Hematopoietic multipotent progenitor cell treated with erythropoietin and hydrocortisone succinate and interleukin-3 and kit ligand, for 6 days (in vitro differentiated cells): ENCODE measurements around the gene DRC3.
A peak's percentile ranks its signal among the peaks of the same experiment; 100 is the strongest.
"Not testable (repeated sequence)": the region's sequence is repeated elsewhere in the genome, so short reads cannot be mapped to it uniquely, and the experiment has no call there.

Source experiments
- DNase-seq: peaks from one replicate; pipeline ENCODE4 v3.0.0-alpha.2; 2015

The DRC3 gene

GRCh38 chr17:17942846-17943245 lies 29.8 kb upstream of the DRC3 start:
- DNase-seq: peak; percentile 12

DNA sequence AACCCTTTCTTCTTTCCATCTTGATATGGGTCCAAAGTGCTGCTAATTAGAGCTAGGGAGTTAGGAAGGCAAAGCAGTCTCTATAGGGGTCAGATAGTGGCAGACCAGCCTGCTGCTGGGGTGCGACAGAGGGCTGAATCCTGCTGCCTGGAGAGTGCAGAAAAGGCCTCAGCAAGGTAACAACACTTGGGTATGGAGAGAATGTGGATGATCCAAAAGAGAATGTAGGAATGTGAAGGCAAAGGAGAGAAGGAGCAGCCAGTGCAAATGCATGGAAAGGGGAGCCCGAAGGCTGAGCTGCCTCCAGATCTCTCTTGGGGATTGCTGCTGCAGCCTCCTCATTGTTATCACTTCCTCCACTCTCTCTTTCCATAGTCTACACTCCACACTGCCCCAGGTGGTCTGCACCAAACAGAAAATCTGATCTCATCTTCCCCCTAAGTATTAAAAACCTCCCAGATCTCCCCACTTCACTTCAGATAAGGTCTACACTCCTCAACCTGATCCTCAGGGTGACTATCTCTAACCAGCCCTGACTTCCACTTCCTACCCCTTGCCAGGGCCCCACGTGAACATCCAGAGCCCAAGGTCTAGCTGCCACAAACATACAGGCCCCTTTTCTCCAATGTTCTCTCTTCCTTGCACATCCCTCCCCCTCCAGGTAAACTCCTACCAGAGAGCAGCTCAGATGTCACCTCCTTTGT lies 29.2 kb upstream of the DRC3 start:
- DNase-seq: peak; percentile 16

GRCh38 chr17:17944242-17944641 lies 28.4 kb upstream of the DRC3 start:
- DNase-seq: no peak

DNA sequence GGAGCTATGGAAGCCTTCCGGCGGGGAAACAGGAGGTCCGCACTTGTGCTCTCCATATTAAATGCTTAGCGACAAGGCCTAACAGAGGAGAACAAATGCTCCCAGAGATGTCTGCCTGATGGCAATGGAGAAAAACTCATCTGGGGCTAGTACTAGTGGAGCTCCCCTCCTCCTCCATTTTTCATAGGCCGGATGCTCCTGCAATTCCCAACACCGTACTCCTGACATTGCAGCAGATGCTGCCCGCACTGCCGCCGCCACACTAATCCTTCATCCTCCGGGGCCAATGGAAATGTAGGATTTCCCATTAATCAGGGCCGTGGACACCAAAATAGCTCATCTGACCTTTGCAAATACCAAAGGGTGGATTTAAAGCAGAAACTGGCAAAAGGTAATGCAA lies 27.9 kb upstream of the DRC3 start:
- DNase-seq: no peak

DNA sequence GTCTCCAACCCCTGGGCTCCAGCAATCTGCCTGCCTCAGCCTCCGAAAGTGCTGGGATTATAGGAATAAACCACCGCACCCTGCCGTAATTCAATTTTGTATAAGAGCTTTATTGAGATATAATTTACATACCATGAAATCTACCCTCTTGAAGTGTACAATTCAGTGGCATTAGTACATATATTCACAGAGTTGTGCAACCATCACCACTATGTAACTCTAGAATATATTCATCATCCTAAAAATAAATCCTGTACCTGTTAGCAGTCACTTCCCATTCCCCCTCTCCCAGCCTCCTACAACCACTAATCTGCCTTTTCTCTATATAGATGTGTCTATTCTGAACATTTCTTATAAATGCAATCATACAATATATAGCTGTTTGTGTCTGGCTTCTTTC lies 26.6 kb upstream of the DRC3 start:
- DNase-seq: no peak

DNA sequence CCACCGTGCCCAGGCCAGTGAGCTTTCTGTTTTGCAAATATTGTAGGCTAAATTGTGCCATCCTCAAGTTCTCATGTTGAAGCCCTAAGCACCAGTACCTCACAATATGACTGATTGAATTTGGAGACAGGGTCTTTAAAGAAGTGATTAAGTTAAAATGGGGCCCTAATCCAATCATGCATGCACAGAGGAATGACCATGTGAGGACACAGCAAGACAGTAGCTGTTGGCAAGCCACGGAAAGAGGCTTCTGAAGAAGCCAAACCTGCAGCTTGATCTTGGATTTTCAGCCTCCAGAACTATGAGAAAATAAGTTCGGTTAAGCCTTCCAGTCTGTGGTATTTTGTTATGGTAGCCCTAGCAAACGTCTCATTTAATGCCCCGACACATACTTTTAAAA lies 25.4 kb upstream of the DRC3 start:
- DNase-seq: no peak

GRCh38 chr17:17947966-17948365 lies 24.7 kb upstream of the DRC3 start:
- DNase-seq: no peak

- DNase-seq: no peak
Observed at GRCh38 chr17:17950347-17950746, 22.3 kb upstream of the DRC3 start.

DNA sequence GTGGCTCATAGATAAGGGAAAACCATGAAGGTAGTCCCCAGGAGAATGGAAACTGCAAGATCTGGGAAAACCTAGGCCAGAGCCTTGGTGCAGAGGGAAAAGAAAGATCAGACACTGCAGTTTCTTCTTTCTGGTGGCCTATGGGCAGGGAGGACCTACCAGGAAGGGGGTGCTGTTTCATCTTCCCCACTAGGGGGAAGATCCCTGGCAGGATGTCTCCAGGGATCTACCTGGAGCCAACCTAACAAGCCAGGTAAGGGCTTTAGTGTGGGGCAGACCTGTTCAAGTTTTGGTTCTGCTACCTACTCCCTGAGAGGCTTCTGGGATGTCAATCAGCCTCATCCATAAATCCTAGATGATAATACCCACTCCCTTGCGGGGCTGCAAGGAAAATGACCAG lies 21.9 kb upstream of the DRC3 start:
- DNase-seq: no peak

DNA sequence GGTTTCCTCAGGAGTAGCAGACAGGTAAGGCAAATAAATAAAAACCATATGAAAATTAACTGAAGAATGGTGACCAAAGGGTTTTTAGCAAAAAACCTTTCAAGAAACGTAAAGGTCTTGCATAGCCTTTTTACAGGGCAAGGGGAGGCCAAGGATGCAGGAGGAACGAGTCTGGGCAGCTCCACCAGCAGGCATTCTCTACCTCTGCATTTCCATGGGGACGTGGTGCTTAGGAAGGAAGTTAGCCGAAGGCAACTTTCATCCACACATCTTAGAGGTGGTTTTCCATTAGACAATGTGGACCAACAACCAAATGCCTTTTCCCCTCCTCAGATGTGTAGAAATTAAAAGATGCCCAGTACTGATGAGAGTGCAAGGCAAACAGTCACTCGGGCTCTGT lies 21.1 kb upstream of the DRC3 start:
- no peak for DNase-seq

DNA sequence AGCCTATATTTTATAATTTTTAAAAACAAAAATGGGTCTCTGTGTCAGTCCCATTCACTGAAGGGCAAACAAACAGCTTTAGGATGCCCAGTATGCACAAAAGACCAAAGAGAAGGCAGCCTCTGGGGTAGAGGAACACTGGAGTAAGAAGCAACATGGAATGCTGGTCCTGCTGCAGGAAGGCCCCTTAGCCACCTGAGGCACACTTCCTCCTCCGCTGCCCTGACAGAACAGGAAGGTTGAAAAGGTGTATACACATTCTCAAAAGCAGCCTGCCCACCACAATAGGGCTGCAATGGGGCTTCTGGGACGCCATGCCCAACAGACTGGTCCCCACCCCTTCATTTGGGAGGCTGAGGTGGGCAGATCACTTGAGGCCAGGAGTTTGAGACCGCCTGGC lies 20.0 kb upstream of the DRC3 start:
- DNase-seq: no peak

DNA sequence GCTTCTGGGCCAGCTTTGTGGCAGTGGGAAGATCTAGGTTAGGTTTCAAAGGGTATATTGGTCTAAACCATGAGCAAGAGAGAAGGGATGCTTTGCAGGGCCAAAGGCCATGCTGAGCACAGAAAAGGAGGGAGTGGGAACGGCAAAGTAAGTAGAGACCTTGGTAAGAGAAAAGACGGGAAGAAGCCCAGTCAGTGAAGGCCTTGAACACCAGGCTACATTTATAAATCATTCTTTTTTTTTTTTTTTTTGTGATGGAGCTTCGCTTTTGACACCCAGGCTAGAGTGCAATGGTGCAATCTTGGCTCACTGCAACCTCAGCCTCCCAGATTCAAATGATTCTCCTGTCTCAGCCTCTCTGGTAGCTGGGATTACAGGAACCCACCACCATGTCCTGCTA lies 18.6 kb upstream of the DRC3 start:
- no peak for DNase-seq

GRCh38 chr17:17955790-17956341 lies 16.8 kb upstream of the DRC3 start:
- DNase-seq: not testable (repeated sequence)

GRCh38 chr17:17957584-17957916 lies 15.1 kb upstream of the DRC3 start:
- no peak for DNase-seq

GRCh38 chr17:17958982-17959381 lies 13.7 kb upstream of the DRC3 start:
- no peak for DNase-seq

- no peak for DNase-seq
Observed at GRCh38 chr17:17959520-17960361, 12.9 kb upstream of the DRC3 start.

GRCh38 chr17:17960500-17961030 lies 12.1 kb upstream of the DRC3 start:
- DNase-seq: no peak

DNA sequence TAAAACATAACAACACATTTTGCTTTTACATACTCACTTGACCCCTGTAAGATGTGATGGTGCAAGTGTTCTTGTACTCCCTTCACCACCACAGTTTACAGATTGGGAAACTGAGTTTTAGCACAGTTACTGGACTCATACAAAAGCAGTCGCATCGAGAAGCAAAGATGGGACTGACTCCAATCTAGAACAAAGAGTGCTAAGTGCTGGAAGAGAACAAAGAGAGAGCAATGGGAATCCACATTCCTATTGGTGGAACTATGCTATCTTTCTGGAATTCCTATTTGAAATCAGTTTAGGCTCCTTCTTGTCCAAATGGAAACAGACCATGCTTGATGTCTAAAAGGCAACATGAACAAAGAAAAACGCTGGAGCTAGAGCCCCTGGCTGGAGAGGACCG lies 9.6 kb upstream of the DRC3 start:
- DNase-seq: no peak

DNA sequence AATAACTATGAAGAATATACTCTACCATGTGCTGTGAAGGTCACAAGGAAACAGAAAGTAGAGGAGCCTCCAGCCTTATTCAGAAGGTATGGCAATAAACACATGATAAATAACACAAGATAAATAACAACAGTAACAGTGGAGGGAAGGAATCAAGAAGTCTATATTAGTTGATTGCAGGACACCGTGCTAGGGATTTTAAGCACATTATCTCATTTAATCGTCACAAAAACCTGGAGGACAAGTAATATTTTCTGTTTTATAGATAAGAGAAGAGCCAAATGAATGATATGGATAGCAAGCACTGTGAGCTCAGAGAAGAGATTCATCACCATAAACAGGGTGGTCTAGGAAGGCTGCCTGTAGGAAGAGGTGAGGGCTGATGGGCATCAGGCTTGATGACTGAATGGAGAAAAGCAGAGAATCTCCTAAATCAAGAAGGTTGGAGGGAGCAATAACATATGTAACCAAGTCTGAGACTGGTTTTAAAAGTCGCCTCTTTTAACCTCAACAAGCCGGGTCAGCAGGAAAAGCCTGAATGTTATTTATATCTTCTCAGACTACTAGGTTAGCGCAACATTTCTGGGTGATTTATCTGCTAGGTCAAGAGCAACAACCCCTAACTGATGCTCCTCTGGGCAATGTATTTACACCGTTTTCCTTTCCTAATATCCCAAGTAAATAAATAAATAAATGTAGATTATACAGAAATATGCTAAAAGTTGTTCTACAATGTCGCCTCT lies 8.8 kb upstream of the DRC3 start:
- DNase-seq: no peak

DNA sequence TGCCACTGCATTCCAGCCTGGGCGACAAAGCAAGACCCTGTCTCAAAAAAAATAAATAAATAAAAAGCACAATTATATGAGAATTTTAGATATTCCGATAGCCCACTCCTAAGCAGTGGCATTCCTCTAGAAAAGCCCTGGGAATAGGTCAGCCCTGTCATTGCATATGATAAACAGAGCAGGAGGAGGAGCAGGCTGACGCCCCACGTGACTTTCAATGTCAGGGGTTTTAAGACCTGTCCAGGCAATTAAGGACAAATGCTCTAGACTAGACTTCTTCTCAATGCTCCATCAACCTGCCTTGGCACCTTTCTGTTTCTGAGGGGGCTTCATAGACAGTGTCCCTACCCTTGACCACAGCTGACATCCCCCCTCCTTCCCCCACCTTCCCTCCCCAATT lies 8.0 kb upstream of the DRC3 start:
- DNase-seq: no peak

GRCh38 chr17:17965152-17965721 lies 7.4 kb upstream of the DRC3 start:
- no peak for DNase-seq

- no peak for DNase-seq
Observed at GRCh38 chr17:17966399-17966798, 6.3 kb upstream of the DRC3 start.
